ENCODE data around the gene NTN1.
"Not testable (repeated sequence)": the region's sequence is repeated elsewhere in the genome, so short reads cannot be mapped to it uniquely, and the experiment has no call there.

NTN1 gene

DNA sequence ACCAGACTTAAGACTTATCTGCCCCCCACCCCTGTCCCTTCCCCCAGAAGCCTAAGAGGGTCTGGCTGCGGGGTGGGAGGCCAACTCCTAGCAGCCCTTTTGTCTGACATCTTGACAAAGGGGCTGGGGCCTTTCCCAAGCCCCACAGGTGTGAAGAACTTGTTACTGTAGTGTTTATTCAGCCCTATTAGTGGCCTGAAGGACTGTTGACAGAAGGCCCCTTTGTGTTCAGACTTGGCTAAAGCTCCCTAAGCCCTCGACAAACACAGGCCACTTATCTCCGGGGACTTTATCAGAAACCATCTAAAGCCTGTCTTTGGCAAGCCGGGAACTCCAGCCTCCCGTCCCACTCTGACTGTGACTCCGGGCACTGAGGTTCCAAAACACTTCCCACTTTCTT, 129.8 kb downstream of the NTN1 start:
- no peak overlapping the region for H3K4me3 ChIP-seq (ENCODE audit: low read depth, low read length)
- TF ChIP-seq, protein P1, sequence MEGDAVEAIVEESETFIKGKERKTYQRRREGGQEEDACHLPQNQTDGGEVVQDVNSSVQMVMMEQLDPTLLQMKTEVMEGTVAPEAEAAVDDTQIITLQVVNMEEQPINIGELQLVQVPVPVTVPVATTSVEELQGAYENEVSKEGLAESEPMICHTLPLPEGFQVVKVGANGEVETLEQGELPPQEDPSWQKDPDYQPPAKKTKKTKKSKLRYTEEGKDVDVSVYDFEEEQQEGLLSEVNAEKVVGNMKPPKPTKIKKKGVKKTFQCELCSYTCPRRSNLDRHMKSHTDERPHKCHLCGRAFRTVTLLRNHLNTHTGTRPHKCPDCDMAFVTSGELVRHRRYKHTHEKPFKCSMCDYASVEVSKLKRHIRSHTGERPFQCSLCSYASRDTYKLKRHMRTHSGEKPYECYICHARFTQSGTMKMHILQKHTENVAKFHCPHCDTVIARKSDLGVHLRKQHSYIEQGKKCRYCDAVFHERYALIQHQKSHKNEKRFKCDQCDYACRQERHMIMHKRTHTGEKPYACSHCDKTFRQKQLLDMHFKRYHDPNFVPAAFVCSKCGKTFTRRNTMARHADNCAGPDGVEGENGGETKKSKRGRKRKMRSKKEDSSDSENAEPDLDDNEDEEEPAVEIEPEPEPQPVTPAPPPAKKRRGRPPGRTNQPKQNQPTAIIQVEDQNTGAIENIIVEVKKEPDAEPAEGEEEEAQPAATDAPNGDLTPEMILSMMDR (IDR thresholded peaks at IDR 0.05; ENCODE audit: insufficient read depth, low read length, missing control alignments) = no peak
- no peak for DNase-seq (ENCODE audit: low read depth, low spot score)
- ChIA-PET CTCF (no interaction called here), POLR2A (no interaction called here)

DNA sequence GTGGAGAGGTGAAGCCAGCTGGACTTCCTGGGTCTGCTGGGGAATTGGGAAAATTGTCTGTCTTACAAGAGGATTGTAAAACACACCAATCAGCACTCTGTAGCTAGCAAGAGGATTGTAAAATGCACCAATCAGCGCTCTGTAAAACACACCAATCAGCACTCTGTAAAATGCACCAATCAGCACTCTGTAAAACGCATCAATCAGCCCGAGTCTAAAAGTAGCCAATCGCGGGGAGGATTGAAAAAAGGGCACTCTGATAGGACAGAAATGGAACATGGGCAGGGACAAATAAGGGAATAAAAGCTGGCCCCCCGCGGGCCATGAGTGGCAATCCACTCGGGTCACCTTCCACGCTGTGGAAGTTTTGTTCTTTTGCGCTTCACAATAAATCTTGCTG, 130.4 kb downstream of the NTN1 start:
- DNase-seq (ENCODE audit: low read depth, low spot score); POLR2A ChIA-PET; H3K4me3 ChIP-seq (ENCODE audit: low read depth, low read length); CTCF ChIA-PET: not testable (repeated sequence)

DNA sequence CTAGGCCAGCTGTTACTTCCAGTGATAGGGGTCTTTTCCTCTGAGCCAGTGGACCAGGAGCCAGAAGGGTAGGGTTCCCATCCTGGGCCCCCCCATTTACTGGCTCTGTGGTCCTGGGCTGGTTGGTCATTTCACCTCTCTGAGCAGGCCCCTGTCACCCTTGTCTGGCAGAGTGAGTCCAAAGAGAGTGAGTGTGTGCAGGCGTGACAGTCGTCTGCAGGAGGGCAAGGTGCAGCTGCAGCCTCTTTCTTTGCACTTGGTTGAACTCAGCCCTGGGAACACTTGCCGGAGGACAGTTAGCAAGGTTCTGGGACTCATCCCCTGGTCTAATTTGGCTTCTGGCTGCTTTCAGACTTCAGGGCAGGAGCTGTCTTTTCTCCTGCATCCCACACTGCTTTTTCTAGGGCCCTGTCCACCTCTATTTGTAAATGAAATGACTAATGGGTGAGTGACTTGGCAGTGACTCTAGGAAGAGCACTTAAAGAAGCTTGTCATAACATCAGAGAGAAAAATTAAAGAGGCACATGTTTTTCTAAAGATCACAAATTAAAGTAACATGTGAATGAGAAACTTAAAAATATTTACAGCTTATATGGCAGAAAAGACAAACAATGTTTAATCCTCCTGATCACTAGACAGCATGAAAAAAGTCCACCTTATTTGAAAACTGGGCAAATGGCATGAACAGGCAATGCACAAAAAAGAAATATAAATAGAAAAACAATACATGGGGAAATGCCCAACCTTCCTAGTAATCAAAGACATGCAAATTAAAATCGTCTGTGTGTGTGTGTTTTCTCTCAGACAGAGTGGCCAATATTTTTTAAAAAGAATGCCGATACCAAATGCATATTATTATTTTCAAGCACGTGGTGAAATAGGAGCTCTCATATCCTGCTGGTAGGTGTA, 137.5 kb downstream of the NTN1 start:
- H3K4me3 ChIP-seq (ENCODE audit: low read depth, low read length) = no peak overlapping the region
- ChIA-PET CTCF (no interaction called here), POLR2A (no interaction called here)
- TF ChIP-seq, protein P1 (IDR thresholded peaks at IDR 0.05; ENCODE audit: insufficient read depth, low read length, missing control alignments) = no peak
- no peak for DNase-seq (ENCODE audit: low read depth, low spot score)

DNA sequence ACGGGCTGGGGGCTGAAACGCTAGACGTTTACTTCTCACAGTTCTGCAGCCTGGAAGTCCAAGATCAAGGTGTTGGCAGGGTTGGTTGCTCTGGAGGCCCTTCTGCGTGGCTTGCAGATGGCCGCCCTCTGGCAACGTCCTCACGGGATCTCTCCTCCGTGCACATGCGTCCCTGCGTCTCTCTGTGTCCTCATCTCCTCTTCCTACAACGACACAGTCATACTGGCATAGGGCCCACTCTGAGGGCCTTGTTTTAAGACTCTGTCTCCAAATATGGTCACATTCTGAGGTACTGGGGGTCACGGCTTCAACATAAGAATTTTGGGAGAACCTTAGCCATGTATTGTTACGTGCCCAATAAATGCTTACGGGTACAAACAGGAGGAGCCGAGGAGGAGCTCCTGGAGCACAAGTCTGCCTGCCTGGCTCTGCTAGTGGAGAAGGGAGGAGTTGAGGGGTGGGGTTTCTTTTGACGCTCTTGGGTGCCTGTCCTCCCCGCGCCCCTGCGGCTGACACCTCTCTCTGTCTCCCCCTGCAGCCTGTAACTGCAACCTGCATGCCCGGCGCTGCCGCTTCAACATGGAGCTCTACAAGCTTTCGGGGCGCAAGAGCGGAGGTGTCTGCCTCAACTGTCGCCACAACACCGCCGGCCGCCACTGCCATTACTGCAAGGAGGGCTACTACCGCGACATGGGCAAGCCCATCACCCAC, 141.1 kb downstream of the NTN1 start:
- ChIA-PET POLR2A (no interaction called here), CTCF (no interaction called here)
- no peak for DNase-seq (ENCODE audit: low read depth, low spot score)
- TF ChIP-seq, protein P1 (IDR thresholded peaks at IDR 0.05; ENCODE audit: insufficient read depth, low read length, missing control alignments) = no peak
- H3K4me3 ChIP-seq (ENCODE audit: low read depth, low read length) = no peak overlapping the region

DNA sequence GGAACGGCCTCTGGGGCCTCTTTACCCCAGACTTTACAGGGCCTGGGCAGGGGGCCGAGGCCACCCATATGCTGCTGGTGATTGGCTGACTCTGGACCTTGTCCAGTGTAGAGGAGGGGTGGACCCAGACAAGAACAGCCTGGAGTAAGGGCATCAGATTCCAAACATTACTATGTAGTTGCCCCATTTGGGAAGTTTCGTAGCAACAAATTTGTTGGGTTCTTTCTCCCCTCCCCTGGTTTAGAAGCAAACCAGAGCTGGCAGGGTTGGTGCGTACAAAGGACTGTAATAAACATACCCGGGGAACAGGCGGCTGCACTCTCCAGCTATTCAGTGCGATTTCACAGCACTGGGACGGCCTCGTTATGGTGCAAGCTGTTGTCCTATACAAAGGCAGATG, 145.5 kb downstream of the NTN1 start:
- CTCF ChIA-PET = no interaction called here
- no peak for DNase-seq (ENCODE audit: low read depth, low spot score)
- H3K4me3 ChIP-seq (ENCODE audit: low read depth, low read length) = no peak overlapping the region
- TF ChIP-seq, protein P1 (IDR thresholded peaks at IDR 0.05; ENCODE audit: insufficient read depth, low read length, missing control alignments) = no peak
- POLR2A ChIA-PET = no interaction called here

DNA sequence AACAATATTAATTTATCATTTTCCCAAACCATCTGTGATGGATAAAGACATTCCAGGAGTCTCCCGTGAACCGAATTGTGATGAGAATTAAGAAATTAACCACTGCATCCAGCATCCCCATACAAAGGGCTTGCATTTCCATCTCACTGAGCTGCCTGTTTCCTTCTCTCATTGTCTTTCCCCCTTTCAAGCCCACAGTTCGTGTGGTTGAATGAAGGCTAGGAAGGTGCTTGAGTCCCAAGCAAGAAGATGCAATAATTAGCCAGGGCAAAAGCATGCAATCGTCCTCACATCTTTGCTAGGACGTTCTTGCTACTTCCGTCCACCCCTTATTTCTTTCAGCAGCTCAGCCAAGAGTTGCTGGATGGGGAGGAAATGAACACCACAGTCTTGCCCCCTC, 146.1 kb downstream of the NTN1 start:
- DNase-seq (ENCODE audit: low read depth, low spot score) = no peak
- TF ChIP-seq, protein P1 (IDR thresholded peaks at IDR 0.05; ENCODE audit: insufficient read depth, low read length, missing control alignments) = no peak
- CTCF ChIA-PET = no interaction called here
- POLR2A ChIA-PET = no interaction called here
- H3K4me3 ChIP-seq (ENCODE audit: low read depth, low read length) = no peak overlapping the region
